Measurements from ENCODE around the gene CNOT1.
"Not testable (repeated sequence)": the region's sequence is repeated elsewhere in the genome, so short reads cannot be mapped to it uniquely, and the experiment has no call there.

The CNOT1 gene

DNA sequence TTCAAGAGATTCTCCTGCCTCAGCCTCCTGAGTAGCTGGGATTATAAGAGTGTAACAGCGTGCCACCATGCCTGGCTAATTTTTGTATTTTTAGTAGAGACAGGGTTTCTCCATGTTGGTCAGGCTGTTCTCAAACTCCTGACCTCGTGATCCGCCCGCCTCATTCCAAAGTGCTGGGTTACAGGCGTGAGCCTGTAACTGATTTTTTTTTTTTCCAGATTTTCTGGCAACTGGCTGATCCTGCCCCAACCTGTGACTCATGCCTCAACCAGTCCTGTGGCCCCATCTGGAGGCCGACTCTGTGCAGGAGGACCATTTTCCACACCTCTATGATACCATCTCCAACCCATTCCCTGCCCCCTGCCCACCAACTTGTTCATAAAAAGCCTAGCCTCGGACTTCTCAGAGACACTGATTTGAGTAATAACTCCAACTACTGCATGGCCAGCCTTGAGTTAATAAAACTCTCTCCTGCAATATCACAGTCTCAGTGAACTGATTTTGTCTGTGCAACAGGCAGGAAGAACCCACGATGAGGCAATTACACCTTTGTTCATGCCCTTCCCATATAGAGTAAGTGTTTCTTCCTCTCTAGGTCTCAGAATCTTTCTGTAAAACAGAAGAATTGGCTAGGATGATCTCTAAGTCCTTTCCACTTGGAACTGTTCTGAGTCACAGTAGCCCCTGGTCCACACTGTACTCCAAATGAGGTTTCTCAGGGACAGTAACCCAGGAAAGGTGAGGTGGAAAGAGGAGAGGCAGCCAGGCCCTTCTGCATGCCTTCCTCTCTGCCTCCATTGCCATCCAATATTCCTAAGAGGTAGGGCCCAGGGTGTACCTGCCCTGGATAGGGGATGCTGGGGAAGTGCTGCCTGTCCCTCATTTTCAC, 8.8 kb upstream of the CNOT1 start:
- ATAC-seq (no peak), DNase-seq (no peak)

DNA sequence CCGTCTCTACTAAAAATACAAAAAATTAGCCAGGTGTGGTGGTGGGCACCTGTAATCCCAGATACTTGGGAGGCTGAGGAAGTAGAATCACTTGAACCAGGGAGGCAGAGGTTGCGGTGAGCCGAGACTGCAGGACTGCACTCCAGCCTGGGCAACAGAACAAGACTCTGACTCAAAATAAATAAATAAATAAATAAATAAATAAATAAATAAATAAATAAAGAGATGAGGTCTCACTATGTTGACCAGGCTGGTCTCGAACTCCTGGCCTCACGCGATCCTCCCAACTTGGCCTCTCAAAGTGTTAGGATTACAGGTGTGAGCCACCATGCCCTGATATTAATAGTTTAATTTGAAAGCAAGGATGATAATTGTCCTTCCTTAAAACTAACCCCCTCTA, 7.4 kb upstream of the CNOT1 start:
- DNase-seq, ATAC-seq: not testable (repeated sequence)

DNA sequence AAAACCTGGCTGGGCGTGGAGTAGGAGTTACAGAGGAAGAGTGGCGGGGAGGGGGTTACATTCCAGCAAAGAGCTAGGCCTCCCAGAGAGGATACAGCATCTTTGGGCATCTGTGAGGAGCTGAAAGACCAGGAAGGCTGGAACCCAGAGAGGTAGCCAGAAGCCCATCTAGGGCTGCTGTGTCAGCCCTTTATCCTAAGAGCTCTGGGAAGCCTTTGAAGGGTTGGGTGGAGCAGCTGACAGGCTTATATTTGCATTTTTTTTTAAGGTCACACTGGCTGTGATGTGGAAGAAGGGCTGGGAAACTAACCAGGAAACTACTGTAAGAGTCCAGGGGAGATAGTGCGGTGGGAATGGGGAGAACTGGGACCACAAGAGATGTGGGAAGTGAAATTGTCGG, 6.8 kb upstream of the CNOT1 start:
- ATAC-seq (no peak), DNase-seq (no peak)

DNA sequence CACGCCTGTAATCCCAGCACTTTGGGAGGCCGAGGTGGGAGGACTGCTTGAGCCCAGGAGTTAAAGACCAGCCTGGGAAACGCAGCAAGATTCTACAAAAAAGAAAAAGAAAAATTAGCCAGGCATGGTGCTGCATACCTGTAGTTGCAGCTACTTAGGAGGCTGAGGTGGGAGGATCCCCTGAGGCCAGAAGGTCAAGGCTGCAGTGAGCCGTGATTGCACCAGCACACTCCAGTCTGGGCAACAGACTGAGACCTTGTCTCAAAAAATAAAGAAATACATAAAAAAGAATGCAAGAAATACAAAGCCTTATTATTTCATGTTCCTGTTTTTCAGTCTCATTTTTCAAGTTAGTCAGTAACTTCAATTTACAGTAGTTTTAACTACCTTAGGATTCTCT, 5.9 kb upstream of the CNOT1 start:
- ATAC-seq: no peak
- DNase-seq: no peak

DNA sequence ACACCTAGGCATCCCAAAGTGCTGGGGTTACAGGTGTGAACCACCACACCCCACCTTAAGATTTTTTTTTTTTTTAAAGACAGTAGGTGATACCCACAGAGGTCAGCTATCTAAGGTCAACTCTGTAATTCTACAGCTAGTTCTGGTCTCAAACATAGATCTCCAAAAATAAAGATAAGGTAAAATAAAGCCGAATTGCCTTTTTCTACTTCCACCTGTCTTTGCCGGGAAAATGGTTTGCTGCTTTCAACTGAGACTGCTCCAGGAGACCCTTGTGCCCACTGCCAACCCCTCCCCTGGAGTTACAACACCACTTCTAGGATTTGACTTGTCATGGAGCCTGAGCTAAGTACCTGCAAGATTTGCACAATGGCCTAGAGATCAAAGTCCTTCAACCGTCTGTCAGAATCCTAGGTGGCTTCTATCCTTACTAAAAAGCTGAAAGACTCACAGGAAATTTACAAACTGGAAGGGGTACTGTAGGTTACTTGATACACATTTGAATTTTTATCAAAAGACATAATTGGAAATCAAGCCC, 4.7 kb upstream of the CNOT1 start:
- ATAC-seq (no peak), DNase-seq (no peak)

DNA sequence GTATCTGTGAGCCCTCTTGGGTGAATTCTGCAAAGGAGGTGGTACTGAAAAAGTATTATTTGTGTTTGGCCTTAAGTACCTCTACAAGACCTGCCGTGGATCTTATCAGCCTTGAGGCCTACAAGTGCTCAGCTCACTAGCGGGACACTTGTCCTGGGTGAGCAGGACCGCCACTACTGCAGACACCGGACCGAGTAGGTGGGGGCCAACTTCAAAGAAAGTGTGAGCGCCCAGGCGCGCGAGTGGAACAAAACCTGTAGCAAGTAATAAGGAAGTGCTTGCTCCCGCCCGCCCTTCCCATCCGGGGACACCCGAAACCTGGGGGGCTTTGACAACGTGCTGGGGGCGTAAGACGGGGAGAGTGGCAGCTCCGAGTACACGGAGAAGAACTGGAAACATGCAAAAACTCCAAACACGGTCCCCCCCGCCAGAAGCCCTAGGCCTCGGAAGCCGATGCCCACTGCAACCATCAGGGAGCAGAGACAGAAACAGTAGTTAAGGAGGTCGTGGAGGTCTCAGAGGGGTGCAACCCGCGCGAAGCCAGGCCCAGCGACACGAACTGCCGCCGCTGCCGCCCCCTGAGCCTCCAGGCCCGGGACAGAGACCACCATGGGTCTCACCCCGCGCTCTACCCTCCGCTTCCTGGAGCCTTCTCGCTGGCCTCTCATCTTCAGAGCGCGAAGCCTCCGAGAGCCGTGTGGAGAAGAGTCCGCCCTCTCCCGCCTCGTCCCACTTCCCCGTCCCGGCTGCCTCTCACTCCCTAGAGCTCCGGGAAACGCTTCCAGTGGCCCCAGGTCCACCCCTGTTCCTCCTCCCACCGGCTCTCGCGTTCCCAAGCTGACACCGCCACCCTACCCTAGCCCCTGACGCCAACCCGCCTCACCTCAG, 537 bp downstream of the CNOT1 start:
- ATAC-seq: no peak
- peak; percentile 62 for DNase-seq

DNA sequence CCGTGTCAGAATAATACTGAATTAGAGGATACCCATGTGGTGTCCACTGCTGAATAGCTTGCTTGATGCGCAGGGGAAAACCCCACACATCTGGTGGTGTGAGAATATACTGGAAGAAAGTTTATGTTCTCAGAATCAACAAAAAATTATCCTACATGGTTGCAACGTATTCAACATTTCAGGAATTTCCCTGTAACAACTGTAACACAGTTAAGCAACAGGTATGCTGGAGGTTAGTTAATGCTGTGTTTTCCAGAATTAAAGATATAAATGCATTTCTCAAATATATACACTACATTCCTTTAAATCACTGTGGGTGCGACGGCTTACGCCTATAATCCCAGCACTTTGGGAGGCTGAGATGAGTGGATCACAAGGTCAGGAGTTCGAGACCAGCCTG, 5.4 kb downstream of the CNOT1 start:
- ATAC-seq: no peak
- no peak for DNase-seq

DNA sequence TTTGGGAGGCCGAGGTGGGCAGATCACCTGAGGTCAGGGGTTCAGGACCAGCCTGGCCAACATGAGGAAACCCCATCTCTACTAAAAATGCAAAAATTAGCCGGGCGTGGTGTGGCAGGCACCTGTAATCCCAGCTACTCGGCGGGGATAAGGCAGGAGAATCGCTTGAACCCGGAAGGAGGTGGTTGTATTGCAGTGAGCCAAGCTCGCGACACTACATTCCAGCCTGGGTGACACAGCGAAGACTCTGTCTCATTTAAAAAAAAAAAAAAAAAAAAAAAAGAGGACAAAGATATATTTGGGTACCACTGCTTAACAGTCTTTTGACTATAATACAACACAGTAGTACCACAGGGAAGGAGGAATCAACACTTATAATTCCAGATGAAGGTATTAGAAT, 9.2 kb downstream of the CNOT1 start:
- DNase-seq: no peak
- no peak for ATAC-seq

DNA sequence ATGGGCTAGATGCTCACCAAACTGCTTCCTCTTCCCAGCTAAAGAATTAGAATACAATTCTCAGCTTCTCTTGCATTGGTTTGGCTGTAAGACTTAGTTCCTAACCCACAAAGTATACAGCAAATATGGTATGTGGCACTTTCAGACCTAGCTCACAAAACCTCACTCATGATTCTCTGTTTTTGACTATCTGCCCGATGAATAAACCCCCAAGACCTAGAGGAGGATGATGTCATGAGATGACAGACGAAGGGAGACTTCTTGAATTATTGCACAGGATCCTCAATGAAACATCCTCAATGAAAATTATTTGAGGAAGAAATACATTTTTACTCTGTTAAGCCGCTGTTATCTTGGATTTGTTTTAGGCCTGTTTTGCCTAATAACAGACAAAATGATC, 14.3 kb downstream of the CNOT1 start:
- peak; percentile 32 for ATAC-seq
- no peak for DNase-seq

DNA sequence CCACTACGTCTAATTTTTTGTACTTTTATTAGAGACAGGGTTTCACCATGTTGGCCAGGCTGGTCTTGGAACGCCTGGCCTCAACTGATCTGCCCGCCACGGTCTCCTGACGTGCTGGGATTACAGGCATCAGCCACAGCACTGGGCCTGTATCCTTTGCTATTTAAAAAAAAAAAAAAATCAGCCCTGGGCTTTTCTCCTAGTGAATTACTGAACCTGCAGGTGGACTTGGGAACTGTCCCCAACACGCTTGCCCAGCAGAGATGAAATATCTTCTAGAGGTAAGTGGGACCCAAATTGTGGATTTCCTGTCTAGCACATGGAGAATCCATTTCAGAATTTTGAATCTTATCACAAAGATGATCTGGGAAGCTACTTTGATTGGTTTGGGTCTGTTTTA, 14.8 kb downstream of the CNOT1 start:
- ATAC-seq: no peak

DNA sequence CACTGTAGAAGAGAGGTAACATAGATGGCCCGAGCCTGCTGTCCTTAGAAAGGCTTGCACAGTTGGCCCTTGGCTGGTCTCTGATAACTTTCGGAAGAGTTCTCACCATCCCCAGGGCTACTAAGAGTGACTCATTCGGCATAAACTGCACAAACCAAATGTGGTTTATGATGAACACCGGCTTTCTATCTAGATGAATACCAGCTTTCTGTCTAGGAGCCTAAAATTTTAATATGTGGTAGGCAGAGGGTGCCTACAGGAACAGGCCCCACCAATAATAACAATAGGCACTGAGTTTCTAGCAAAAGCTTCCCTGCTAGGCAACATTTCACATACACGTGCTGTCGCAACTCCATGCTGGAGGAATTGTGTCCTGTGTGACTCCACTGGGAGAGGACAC, 15.4 kb downstream of the CNOT1 start:
- no peak for DNase-seq
- ATAC-seq: peak; percentile 23

More for the DNA sequence above, 14.8 kb downstream of the CNOT1 start:
- DNase-seq: no peak

DNA sequence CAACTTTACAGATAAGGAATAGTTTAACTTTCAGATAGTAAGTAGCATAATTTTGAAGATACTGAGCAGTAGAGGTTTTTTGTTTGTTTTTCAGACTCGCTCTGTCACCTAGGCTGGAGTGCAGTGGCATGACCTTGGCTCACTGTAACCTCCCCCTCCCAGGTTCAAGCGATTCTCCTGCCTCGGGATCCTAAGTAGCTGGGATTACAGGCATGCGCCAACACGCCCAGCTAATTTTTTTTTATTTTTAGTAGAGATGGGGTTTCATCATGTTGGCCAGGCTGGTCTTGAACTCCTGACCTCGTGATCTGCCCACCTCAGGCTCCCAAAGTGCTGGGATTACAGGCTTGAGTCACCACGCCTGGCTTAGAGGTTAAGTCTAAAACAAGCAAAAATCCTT, 16.7 kb downstream of the CNOT1 start:
- DNase-seq, ATAC-seq: not testable (repeated sequence)

DNA sequence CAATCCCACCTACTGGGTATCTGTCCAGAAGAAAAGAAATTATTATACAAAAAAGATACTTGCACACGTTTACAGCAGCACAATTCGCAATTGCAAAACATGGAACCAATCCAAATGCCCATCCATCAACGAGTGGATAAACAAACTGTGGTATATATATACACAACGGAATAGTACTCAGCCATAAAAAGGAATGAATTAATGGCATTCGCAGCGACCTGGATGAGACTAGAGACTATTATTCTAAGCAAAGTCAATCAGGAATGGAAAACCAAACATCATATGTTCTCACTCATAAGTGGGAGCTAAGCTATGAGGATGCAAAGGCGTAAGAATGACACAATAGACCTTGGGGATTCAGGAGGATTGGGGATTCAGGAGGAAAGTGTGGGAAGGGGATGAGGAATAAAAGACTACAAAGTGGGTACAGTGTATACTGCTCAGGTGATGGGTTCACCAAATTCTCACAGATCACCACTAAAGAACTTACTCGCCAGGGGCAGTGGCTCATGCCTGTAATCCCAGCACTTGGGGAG, 21.0 kb downstream of the CNOT1 start:
- no peak for ATAC-seq
- no peak for DNase-seq

DNA sequence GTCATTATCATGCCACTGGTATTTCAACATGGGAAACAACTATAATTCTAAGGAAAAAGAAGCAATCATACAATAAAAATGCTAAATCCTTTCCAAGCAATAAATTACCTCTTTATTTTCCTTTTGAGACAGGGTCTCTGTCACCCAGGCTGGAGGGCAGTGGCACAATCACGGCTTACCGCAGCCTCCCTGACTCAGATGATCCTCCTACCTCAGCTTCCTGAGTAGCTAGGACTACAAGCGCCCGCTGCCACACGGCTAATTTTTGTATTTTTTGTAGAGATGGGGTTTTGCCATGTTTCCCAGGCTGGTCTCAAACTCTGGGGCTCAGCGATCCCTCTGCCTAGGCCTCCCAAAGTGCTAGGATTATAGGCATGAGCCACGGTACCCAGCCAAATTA, 24.1 kb downstream of the CNOT1 start:
- no peak for ATAC-seq
- DNase-seq: no peak

DNA sequence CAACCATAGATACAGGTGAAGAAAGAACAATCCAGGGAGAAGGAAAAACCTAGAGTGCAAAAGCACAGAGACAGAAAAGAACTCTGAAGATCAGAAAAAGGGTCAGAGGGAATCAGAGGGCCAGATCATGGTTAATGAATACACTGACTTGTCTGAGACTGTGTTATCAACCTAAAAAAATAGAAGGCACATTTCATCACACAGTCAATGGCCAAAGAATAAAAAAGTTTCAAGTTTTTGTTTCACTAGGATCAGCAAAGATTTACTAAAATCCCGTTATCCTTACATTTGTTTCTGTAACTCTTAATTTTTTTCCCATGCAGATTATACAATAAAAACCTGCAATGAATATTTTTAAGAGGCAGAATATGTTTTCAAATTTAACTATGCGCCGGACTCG, 38.5 kb downstream of the CNOT1 start:
- ATAC-seq (no peak), DNase-seq (no peak)

DNA sequence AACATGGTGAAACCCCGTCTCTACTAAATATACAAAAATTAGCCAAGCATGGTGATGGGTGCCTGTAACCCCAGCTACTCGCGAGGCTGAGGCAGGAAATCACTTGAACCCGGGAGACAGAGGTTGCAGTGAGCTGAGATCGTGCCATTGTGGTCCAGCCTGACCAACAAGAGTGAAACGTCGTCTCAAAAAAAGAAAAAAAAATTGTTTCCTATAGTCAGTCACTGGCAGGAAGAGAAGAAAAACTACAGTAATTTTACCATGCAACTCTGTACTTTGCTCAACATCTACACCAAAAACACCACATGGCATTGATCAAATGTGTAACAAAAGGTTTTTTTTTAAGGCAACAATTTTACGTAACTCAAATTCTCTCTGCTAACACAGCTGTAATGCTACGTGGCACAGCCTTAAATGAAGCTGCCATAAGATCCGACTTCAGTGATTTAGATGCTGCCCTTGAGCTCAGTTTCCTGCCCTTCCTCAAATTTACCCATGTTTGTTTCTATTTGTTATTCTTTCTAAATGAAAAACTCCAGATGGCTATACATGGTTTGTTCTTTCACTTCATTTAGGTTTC, 40.2 kb downstream of the CNOT1 start:
- no peak for DNase-seq
- ATAC-seq: no peak

DNA sequence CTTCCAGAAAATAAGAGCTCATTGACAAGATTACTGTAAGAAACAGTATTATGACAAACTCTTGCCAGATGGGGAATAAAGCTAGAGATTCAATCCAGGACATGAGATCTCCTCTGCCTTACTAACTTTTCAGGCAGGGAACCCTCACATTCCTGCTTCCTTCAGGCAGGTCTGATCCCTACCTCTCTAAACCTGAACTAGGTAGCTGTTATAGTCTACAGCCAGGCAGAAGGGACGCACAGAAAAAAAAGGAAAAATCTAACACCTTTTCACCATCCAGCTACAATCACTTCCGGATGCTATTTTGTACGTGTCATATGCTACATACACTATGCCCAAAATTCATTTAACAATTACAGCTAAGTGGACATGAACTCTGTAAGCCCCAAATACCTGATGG, 41.2 kb downstream of the CNOT1 start:
- no peak for DNase-seq

DNA sequence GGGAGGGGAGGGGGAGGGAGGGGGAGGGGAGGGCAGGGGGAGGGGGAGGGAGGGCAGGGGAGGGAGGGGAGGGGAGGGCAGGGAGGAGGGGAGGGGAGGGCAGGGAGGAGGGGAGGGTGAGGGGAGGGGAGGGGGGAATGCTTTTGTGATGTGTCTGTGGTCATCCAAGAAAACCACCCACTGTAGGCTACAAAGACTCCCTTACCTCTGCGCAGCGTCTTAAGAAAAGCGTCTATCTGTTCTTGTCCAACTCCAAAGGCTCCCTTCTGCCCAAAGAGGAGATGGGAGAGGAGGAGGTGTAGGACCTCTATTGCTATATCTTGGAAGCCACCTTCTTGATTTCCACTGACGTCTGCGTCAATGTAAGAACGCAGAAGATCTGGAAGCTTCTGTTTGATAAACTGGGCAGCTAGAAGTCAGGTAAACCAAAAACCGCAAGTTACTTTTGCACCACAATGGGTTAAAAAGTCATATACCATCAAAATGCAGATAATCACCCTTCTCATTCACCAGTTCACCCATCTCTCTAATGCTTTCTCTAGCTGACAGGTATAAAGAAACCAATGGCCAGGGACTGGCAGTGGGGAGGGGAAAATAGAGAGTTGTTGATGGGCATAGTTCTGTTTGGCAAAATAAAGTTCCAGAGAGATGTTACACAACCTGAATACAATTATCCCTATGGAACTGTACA, 43.1 kb downstream of the CNOT1 start:
- ATAC-seq (no peak), DNase-seq (no peak)

More for the DNA sequence above, 41.2 kb downstream of the CNOT1 start:
- ATAC-seq: no peak

DNA sequence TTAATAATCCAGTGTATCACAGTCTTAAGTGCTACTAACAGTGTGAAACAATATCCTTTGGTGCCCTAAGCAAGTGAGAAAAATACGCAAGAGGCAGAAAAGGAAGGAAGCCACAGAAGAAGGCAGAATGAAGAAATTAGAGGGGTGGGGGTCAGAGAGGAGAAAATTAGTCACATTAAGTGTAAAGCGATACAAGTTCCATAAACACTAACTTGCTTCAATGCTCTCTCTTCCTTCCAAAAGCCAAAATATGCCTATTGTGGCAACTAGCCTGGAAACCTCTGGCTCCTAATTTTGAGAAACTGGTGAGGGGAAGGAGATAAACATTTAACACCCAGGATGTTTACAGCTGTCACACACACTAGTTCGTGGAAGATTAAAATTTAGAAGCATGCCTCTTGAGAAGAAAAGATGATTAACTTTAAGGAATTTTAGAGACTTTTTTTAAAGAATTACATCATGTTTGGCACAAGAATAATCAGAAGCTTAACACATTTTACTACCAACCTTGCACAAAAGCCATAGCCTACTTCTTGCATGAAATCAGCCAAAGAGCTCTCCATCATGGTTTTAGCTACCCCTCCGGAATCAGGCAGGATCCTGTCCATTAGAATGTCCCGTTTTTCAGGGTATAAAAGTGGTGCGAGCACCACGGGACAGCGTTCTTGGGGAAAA, 44.7 kb downstream of the CNOT1 start:
- no peak for ATAC-seq

DNA sequence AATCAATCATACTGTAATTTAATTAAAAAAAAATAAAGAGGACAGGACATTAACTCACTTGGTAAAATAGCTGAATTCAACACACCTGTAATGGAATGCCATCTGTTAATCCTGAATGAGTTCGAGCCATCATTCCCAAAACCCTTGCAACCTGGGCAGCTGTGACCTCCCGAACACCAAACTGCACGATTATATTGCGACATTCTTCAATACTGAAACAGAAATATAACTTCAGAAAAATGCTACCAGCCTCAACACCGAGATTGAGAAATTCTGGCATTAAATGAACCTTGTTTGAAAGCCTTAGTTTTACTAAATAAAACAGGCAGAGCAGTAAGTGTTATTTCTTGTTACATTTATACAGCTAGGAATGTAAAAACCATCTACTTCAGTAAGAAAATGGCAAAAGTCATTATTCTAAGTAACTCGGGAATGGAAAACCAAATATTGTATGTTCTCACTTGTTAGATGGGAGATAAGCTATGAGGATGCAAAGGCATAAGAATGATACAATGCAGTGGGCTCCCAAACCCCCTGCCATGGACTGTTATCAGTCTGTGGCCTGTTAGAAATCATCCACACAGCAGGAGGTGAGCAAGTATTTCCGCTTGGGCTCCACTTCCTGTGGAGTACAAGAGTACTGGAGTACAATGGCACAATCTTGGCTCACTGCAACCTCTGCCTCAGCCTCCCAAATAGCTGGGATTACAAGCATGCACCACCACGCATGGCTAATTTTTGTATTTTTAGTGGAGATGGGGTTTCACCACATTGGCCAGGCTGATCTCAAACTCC, 46.5 kb downstream of the CNOT1 start:
- peak; percentile 10 for DNase-seq
- ATAC-seq: peak; percentile 84

More for the DNA sequence above, 44.7 kb downstream of the CNOT1 start:
- DNase-seq: no peak

Measured in stimulated activated naive CD8-positive, alpha-beta T cell treated with anti-CD3 and anti-CD28 coated beads, Interleukin-15, Interleukin-2, amounts not matched to agents 100 U/mL and 50 U/mL, for 24 hours (primary cell).